Measurements from ENCODE around the gene RUNDC1.
A peak's percentile ranks its signal among the peaks of the same experiment; 100 is the strongest.

The RUNDC1 gene

GRCh38 chr17:43025766-43026537 lies 45.6 kb downstream of the RUNDC1 start:
- CTCF ChIA-PET: no interaction called here
- Histone ChIP-seq H3K4me3 (ENCODE audit: low read depth, low read length) (no peak overlapping the region), H3K9me3 (ENCODE audit: control insufficient read depth, insufficient read depth, low read depth, low read length) (no peaks in the 10 kb centered on the region), H3K4me1 (ENCODE audit: control insufficient read depth, insufficient read depth, low read length) (no peaks in the 10 kb centered on the region; the same call in 1 of the 2 replicates), H3K27ac (ENCODE audit: extremely low read depth, low read depth, low read length) (peak overlapping the region; percentile 22; the same call in 1 of the 2 replicates), H3K36me3 (ENCODE audit: control insufficient read depth in 2 of 2, insufficient read depth in 1 of 2, low read length in 2 of 2) (peaks cover 0 to 14% of the 10 kb centered on the region in 2 experiments; a peak in 1 of 3 replicates)
- peak; percentile 93 for TF ChIP-seq MYNN (tag by site-specific recombination; IDR thresholded peaks at IDR 0.05; ENCODE audit: borderline replicate concordance)
- TF ChIP-seq IKZF3 (tag by site-specific recombination; IDR thresholded peaks at IDR 0.05): 0 out of 2 replicates have a peak, but pooled peaks have one; percentile 4
- TF ChIP-seq ZNF544 (tag by site-specific recombination; IDR thresholded peaks at IDR 0.05): no peak
- no peak for TF ChIP-seq RBAK (tag by site-specific recombination; IDR thresholded peaks at IDR 0.05)
- peak; percentile 49; the same call in 1 of the 2 replicates for TF ChIP-seq SCRT2 (tag by site-specific recombination; IDR thresholded peaks at IDR 0.05)
- POLR2A ChIA-PET: interaction anchor here (0.6 to 1.0 kb wide), 4 partner anchors 21 to 505 kb away, joined by 4 read pairs; no protein-coding TSS in a partner anchor

GRCh38 chr17:43026595-43026994 lies 46.2 kb downstream of the RUNDC1 start:
- peak; percentile 43; the same call in 1 of the 2 replicates for TF ChIP-seq PRDM4 (tag by site-specific recombination; IDR thresholded peaks at IDR 0.05)
- TF ChIP-seq FEZF1 (tag by site-specific recombination; IDR thresholded peaks at IDR 0.05): peak; percentile 80
- no peak for TF ChIP-seq ZNF350 (tag by site-specific recombination; IDR thresholded peaks at IDR 0.05)
- peak; percentile 53; the same call in 1 of the 2 replicates for TF ChIP-seq ZNF561 (tag by site-specific recombination; IDR thresholded peaks at IDR 0.05; ENCODE audit: borderline replicate concordance)
- no peak for TF ChIP-seq ZFP41 (tag by site-specific recombination; IDR thresholded peaks at IDR 0.05; ENCODE audit: borderline replicate concordance)
- 0 out of 2 replicates have a peak, but pooled peaks have one; percentile 62 for TF ChIP-seq ZBTB6 (tag by site-specific recombination; IDR thresholded peaks at IDR 0.05)
- no peak for TF ChIP-seq ZSCAN16 (tag by site-specific recombination; IDR thresholded peaks at IDR 0.05)
- TF ChIP-seq ZNF660 (tag by site-specific recombination; IDR thresholded peaks at IDR 0.05): no peak
- TF ChIP-seq IKZF3 (tag by site-specific recombination; IDR thresholded peaks at IDR 0.05): 0 out of 2 replicates have a peak, but pooled peaks have one; percentile 26
- no peak for TF ChIP-seq KLF16 (tag by site-specific recombination; IDR thresholded peaks at IDR 0.05)
- 0 out of 2 replicates have a peak, but pooled peaks have one; percentile 32 for TF ChIP-seq PRDM6 (tag by site-specific recombination; IDR thresholded peaks at IDR 0.05)
- no peak for TF ChIP-seq ZBTB26 (tag by site-specific recombination; optimal IDR thresholded peaks at IDR 0.05)
- no peak for TF ChIP-seq ZNF843 (tag by site-specific recombination; IDR thresholded peaks at IDR 0.05)
- TF ChIP-seq ZNF2 (tag by site-specific recombination; IDR thresholded peaks at IDR 0.05): no peak
- H3K36me3 ChIP-seq (ENCODE audit: control insufficient read depth in 2 of 2, insufficient read depth in 1 of 2, low read length in 2 of 2): peaks cover 0 to 14% of the 10 kb centered on the region in 2 experiments; a peak in 1 of 3 replicates
- H3K4me1 ChIP-seq (ENCODE audit: control insufficient read depth, insufficient read depth, low read length): no peaks in the 10 kb centered on the region; the same call in 1 of the 2 replicates
- ChIA-PET POLR2A (no interaction called here), CTCF (no interaction called here)
- no peaks in the 10 kb centered on the region for H3K9me3 ChIP-seq (ENCODE audit: control insufficient read depth, insufficient read depth, low read depth, low read length)
- no peak overlapping the region for H3K4me3 ChIP-seq (ENCODE audit: low read depth, low read length)
- no peak overlapping the region for H3K27ac ChIP-seq (ENCODE audit: extremely low read depth, low read depth, low read length)

All from HEK293 (cell line).